Measurements from ENCODE around the gene FAM227A.
A peak's percentile ranks its signal among the peaks of the same experiment; 100 is the strongest.

The FAM227A gene

DNA sequence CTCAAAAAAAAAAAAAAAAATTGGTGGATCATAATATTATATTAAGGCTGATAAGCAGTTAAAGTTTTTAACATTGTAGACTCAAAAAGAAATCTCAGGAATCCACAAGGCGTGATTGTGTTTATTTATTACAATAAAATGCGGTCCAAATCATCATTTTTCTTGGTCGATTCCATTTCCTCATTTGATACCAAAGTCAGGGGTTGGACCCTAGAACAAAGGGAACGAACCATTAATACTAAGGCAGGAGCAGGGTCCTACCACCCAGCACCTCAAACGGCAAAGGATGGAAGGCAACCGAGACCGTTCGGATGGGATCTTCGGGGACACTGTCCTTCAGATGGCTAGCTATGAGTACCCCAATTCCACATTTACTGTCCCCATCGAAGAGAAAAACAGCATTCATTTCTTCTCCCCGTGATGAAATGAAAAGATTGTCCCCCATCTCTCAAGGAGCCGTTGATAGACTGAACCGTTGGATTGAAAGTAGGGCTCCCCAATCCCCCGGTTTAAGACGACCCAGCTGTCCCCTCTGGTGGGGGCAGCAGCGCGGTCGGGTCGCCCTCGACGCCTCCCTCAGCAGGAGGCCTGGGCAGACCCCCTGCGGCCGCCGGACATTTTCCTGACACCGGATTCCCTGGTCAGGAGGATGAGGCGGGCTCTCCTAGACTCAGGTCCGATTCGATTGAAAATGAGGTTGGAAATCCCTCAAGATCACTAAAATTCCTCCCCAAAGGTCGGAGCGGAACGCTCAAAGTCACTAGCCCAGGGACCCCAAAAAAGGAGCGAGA is 86.8 kb downstream of the FAM227A start:
- Mint-ChIP-seq H3K9me3 (no peaks in the 10 kb centered on the region), H3K27me3 (ENCODE audit: low read depth) (no peaks in the 10 kb centered on the region), H3K36me3 (ENCODE audit: low read depth) (peaks cover 4% of the 10 kb centered on the region), H3K4me3 (peak overlapping the region; percentile 96), H3K27ac (peak overlapping the region; percentile 98), H3K4me1 (ENCODE audit: low read depth) (peaks cover 17% of the 10 kb centered on the region)
- DNase-seq (ENCODE audit: low spot score) = no peak

DNA sequence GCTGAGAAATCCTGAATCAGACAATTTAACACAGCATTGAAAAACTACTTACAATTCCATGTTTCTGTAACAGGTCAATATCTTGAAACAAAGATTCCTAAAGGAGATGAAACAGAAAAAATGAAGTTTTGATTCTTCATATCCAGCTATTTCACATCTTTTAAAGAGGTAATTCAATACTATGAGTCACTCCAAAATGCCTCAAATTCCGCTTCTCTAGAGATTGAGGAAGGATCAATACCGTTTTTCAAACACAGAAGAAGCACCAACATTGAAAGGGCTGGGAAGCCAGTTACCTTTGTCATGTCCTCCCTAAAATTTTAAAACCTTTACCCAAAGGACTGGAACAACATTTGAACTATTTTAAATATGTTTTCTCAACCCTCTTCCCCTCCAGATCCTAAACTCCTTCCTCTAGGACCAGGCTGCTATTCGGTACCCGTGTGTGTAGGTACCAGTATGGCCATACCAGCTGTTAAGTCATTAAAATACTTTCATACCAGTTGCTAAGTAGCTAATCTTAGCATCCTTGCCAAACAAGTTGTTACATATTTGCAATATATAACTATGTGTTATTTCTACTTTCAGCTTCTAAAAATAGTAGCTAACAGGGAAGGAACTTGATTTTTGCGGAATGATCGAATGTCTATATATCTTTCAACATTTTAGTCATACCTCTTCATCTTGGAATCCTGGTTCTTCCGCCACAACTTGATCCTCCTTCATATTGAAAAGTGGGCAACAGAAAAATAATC is 88.5 kb downstream of the FAM227A start:
- Mint-ChIP-seq H3K9me3 (no peaks in the 10 kb centered on the region), H3K27me3 (ENCODE audit: low read depth) (no peaks in the 10 kb centered on the region), H3K4me1 (ENCODE audit: low read depth) (peaks cover 17% of the 10 kb centered on the region), H3K27ac (no peak overlapping the region), H3K36me3 (ENCODE audit: low read depth) (peaks cover 4% of the 10 kb centered on the region), H3K4me3 (no peak overlapping the region)
- DNase-seq (ENCODE audit: low spot score) = no peak

DNA sequence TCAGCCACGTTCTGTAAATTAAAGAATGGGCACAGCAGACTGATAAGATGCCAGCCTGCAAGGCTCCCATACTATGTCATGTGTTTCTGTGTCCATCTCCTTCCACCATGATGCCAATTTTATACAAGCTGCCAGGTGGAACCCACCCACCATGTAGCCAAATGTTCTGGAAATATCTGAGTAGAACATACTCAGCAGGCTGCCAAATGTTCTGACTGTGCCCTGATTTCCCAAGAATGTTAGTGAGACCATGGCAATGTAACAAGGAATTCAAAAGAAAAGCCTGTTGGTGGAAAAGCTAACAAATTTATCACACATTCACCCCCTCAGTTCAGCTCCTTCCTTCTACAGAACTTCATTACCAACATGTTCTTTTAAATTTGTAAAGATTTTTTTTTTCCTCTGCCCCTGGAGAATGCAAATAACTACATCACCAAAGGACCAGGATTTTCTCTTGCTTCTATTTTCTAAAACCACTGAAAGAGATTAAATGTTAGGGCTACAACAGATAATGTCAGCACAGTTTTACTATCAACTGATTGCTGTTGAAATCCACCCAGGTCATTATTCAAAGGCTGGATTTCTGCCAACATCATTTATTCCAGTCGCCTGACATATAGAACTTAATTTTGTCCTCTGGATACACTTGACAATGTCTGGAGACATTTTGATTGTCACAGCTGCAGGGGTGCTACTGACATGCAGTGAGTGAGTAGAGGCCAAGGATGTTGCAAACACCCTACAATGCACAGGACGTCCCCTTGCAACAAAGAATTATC is 89.3 kb downstream of the FAM227A start:
- Mint-ChIP-seq H3K4me1 (ENCODE audit: low read depth) (peaks cover 17% of the 10 kb centered on the region), H3K9me3 (no peaks in the 10 kb centered on the region), H3K27ac (no peak overlapping the region), H3K27me3 (ENCODE audit: low read depth) (no peaks in the 10 kb centered on the region), H3K4me3 (no peak overlapping the region), H3K36me3 (ENCODE audit: low read depth) (peaks cover 8% of the 10 kb centered on the region)
- DNase-seq (ENCODE audit: low spot score) = no peak

DNA sequence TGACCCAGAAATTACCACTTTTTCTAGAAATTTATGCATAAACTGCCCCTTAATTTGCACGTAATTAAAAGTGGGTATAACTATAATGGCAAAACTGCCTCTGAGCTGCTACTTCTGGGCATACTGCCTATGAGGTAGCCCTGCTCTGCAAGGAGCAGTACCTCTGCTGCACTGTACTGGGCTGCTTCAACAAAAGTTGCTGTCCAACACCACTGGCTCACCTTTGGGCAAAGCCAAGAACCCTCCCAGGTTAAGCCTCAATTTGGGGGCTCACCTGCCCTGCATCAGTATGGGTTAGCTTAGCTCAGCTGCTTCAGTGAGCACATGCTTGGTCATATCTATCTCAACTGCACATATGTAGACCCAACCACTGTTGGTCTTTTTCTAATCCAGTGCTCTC is 90.8 kb downstream of the FAM227A start:
- no peak for DNase-seq (ENCODE audit: low spot score)
- H3K27me3 Mint-ChIP-seq (ENCODE audit: low read depth) = no peaks in the 10 kb centered on the region
- H3K36me3 Mint-ChIP-seq (ENCODE audit: low read depth) = peaks cover 8% of the 10 kb centered on the region
- H3K9me3 Mint-ChIP-seq = no peaks in the 10 kb centered on the region
- H3K27ac Mint-ChIP-seq = no peak overlapping the region
- H3K4me1 Mint-ChIP-seq (ENCODE audit: low read depth) = peaks cover 5% of the 10 kb centered on the region
- H3K4me3 Mint-ChIP-seq = no peak overlapping the region

DNA sequence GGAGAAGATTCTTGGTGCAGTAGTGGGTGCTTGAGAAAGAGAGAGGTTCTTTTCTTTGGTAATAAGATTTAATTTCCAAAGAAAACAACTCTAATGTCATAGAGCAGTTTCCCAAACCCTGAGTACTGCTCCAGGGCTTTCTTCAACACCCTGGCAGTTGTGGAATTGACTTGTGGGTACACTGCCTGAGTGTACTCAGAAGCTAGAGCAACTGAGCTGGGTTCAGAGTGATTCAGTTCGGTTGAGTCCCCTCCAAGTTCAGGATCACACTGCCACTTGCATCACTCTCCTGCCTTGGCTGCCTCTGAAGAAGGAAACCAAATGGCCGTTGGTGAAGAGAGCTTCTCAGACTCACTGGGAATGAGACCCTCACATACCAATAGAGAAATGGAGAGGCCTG is 91.5 kb downstream of the FAM227A start:
- Mint-ChIP-seq H3K27ac (no peak overlapping the region), H3K4me3 (no peak overlapping the region), H3K9me3 (no peaks in the 10 kb centered on the region), H3K36me3 (ENCODE audit: low read depth) (peaks cover 5% of the 10 kb centered on the region), H3K27me3 (ENCODE audit: low read depth) (no peaks in the 10 kb centered on the region), H3K4me1 (ENCODE audit: low read depth) (peaks cover 5% of the 10 kb centered on the region)
- no peak for DNase-seq (ENCODE audit: low spot score)

DNA sequence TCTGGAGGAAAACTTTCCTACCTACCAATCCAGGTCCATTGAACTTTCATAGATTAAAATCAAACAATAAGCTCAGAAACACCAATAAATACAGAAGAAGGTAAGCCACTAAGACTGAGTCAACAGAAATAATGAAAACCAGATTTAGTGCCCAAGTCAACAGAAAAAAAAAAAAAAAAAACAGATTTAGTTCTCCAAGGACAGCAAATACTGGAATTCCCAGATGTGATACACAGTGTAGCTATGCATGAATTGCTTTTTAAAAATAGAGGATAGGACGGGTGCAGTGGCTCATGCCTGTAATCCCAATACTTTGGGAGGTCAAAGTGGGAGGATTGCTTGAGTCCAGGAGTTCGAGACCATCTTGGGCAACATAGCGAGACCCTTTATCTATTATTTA is 101.9 kb downstream of the FAM227A start:
- no peak for DNase-seq (ENCODE audit: low spot score)
- Mint-ChIP-seq H3K36me3 (ENCODE audit: low read depth) (peaks cover 3% of the 10 kb centered on the region), H3K4me3 (no peak overlapping the region), H3K27me3 (ENCODE audit: low read depth) (no peaks in the 10 kb centered on the region), H3K27ac (no peak overlapping the region), H3K9me3 (no peaks in the 10 kb centered on the region), H3K4me1 (ENCODE audit: low read depth) (no peaks in the 10 kb centered on the region)

DNA sequence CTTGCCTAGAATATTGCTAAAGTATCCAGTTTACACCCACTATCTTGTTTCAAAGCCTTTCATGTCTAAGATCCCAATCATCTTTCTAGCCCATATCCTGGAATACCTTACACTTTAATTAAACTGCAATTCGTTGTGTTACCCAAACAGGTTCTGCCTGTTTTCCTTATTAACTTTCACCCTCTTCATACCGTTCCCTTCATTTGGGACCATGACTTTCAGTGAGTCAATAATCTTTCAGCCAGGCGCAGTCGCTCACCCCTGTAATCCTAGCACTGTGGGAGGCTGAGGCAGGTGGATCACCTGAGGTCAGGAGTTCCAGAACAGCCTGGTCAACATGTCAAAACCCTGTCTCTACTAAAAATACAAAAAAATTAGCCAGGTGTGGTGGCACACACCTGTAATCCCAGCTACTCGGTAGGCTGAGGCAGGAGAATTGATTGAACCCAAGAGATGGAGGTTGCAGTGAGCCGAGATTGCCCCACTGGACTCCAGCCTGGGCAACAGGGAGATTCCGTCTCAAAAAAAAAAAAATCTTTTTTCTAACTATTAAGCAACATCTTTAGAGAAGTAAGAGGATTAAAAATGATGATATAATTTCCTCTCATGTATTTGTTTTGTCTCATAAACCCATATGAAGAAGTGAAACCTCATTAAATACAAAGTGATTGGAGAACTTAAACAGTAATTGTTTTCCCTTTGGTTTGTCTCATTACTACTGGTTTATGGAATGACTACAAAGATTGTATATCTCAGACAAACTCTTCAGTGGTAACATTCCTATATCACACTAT is 106.9 kb downstream of the FAM227A start:
- DNase-seq (ENCODE audit: low spot score) = no peak
- Mint-ChIP-seq H3K27ac (no peak overlapping the region), H3K4me3 (no peak overlapping the region)

DNA sequence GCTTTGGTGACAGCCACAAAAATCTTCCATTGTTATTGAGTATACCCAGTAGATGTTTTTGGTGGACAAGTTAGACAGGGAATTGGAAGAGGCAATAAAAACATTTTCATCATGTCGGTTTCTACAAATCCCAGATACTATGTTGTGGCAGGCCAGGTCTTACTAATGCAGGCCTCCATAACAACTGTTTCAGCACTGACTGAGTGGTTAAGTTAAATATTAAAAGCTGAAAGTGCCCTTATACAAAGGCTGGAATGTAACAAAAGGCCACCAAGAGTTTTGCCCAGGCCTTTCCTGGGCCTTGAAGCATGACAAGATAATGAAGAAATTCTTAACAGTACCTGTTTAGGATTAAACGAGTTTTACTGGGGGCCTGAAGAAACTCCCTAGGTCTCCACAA is 115.5 kb downstream of the FAM227A start:
- Mint-ChIP-seq H3K4me1 (ENCODE audit: low read depth) (no peaks in the 10 kb centered on the region), H3K27me3 (ENCODE audit: low read depth) (no peaks in the 10 kb centered on the region), H3K4me3 (no peak overlapping the region), H3K9me3 (peaks cover 20% of the 10 kb centered on the region), H3K27ac (no peak overlapping the region), H3K36me3 (ENCODE audit: low read depth) (peaks cover 30% of the 10 kb centered on the region)
- DNase-seq (ENCODE audit: low spot score) = no peak

More for the DNA sequence above, 106.9 kb downstream of the FAM227A start:
- Mint-ChIP-seq H3K9me3 (peaks cover 2% of the 10 kb centered on the region), H3K27me3 (ENCODE audit: low read depth) (no peaks in the 10 kb centered on the region), H3K4me1 (ENCODE audit: low read depth) (no peaks in the 10 kb centered on the region), H3K36me3 (ENCODE audit: low read depth) (peaks cover 14% of the 10 kb centered on the region)

DNA sequence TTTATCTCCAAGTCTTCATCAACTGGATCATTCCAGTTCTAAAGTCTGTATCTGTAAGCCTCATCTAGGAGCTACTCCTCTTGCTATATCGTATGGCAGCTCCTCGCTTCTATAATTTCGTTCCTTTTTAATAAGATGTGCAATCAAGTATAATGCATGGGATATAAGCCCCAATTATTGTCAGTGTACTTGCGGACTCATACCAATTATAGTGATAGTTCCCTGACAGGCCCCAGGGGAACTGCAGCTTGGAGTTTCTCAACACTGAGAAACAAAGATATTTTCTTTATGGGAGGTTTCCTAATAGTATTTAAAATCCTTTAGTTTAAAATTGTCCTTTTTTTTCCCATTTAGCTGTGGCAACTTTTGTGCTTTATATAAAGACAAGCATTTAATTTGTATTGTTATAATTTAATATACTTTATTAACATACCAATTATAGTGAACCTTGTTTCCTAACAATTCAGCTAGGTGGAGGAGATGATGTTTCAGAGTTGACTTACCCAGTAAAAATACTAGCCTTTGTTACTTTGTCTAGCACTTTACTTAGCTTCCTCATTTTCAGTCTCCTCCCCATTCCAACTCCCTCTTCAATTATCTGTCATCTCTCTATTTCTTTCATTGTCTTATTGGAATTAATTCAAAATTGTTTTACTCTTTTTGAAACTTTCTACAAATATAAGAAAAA is 124.8 kb downstream of the FAM227A start:
- peaks cover 7% of the 10 kb centered on the region for H3K4me1 Mint-ChIP-seq (ENCODE audit: low read depth)
- H3K27me3 Mint-ChIP-seq (ENCODE audit: low read depth) = no peaks in the 10 kb centered on the region
- H3K27ac Mint-ChIP-seq = peak overlapping the region; percentile 96
- DNase-seq (ENCODE audit: low spot score) = no peak
- peaks cover 5% of the 10 kb centered on the region for H3K36me3 Mint-ChIP-seq (ENCODE audit: low read depth)
- H3K9me3 Mint-ChIP-seq = no peaks in the 10 kb centered on the region
- H3K4me3 Mint-ChIP-seq = peak overlapping the region; percentile 72

Data from T-helper 2 cell treated with Interferon-gamma antibody and Interleukin-4, amounts not matched to agents 5 μg/mL and 100 μg/mL, for 36 hours (primary cell).